HL-60/S4 (cell line): ENCODE data around the gene GTPBP4.
"Not testable (repeated sequence)": the region's sequence is repeated elsewhere in the genome, so short reads cannot be mapped to it uniquely, and the experiment has no call there.

Experiments
- in situ Hi-C: fragments of 300-500 bp; cut with MboI; formaldehyde crosslinking; loops from 2 replicates; pipeline ENCODE4 v1.14.3; 2022; ENCODE audit warnings: low sequenced_read_pairs

The GTPBP4 gene

DNA sequence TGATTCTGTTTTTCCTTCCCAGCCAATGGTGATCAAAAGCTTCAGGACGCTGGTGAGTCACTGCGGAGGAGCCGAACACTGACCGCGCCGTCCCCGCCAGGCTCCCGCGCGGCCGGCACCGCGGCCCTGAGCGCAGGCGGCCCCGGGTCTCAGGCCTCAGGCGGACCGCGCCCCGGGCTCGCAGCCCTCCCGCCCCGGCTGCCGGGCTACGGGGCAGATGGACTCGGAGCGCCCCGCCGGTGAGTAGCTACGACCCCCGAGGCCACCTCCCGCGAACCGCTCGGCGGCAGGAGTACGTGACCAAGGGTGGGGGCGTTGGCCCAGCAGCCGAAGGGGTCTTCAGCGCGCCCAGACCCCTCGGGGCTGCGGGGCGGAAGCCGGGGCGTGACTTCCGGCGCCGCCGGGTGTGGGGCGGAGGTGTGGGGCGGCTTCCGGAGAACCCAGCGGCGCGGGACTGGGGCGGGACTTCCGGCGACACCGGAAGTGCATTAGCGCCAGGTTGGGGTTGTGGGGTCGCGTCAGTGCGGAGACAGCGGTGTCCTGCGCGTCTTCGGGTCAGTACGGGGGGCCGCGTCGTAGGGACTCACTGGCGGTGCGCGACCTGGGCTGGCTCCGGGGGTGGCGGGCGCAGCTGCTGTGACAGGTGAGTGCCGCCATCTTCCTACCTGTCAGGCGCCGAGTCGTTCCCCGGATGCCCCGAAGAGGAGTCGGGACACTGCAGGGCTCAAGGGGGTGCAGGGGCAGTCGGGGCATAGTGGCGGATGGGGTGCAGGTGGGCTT is 68.3 kb downstream of the GTPBP4 start, which contains the start of gene WDR37:
WDR37 (plus strand) TSS at position 60 of the 780 bp plus-strand sequence. CDS start 15,771 bp downstream, outside the sequence.
- in situ Hi-C loops: no loop called here

DNA sequence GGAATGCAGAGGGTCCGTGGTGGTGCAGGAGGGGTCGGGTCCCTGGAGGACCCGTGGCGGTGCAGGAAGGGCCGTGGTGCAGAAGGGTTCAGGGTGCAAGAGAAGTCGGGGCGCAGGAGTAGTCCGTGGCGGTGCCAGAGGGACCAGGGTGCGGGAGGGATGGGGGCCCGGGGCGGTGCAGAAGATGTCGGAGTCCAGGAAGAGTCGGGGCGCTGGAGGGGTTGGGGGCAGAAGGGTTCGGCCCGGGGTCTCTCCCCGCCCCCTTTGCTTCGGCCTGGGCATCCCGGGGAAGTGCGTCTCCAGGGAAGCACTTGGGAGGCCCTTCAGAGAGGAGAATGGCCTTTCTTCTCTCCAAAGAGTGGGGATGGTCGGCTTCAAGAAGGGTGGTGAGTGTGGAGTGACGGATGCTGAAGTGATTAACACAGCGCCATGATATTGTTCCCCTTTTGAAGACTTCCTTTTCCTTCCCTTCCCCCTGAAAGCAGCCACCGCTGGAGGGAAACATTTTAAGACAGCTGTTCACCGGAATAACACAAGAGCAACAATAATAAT is 68.9 kb downstream of the GTPBP4 start:
- in situ Hi-C loops: no loop called here

DNA sequence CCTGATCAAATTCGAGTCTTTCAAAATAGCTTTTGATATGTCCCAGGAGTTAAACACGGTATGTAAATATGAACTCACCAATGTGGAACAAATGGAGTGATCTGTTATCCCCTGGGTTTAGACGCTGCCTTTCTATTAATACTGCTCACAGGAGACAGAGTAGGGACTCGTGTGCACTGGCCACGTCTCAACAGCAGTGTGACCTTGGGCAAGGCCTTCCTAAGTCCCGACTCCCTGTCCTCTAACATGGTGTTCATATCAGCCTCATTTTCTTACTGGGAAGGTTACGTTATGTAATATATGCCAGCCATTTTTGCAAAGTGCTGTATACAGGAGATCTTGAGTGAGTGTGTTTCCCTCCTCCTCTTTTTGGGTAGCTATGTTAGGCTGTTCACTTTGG is 69.8 kb downstream of the GTPBP4 start:
- in situ Hi-C loops: no loop called here

DNA sequence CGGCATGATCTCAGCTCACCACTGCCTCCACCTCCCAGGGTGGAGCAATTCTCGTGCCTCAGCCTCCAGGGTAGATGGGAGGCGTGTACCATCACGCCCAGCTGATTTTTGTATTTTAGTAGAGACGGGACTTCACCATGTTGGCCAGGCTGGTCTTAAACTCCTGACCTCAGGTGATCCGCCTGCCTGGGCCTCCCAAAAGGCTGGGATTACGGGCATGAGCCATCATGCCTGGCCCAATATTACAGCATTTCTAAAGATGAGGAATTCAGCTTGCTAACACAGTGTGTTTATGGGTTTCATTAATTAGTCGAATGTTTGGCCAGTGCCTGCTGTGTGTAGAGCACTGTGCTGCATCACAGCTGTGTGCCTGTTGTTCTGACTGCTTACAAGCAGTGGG is 71.7 kb downstream of the GTPBP4 start:
- in situ Hi-C loops: no loop called here

DNA sequence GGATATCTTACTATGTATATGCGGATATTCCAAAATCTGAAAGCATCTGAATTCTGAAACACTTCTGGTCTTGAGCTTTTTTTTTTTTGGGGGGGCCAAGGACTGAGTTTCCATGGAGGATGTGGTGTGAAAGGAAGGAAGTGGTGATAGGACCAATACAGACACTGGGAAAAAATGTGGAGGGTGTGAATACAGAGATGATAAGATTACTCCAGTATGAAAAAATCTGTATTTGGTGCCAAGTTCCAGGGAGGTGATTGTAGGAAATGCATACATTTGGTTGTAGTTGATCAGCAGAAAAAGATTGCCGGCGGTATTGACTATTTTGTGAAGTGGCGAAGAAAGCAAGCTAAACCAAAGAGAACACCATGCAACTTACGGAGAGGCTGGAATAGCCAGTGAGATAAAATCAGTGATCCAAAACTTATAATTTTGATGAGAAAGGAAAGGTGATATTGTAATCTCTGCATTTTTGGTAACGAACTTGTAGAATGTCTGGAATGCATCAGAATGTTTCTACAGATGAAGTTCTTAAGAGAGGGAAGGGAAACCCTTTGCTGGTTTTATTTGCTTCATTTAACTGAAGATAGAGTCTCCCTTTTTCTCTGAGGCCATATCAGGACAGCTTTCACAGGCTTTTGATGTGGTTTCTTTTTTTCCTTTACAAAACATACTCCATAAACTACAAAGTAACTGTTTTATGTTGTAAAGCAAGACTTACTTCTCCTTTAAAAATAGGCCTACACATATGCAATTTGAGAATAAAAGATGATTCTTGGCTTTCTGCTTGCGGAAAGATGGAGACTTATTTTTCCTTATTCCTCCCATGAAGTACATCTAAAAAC is 73.9 kb downstream of the GTPBP4 start:
- in situ Hi-C loops: no loop called here

DNA sequence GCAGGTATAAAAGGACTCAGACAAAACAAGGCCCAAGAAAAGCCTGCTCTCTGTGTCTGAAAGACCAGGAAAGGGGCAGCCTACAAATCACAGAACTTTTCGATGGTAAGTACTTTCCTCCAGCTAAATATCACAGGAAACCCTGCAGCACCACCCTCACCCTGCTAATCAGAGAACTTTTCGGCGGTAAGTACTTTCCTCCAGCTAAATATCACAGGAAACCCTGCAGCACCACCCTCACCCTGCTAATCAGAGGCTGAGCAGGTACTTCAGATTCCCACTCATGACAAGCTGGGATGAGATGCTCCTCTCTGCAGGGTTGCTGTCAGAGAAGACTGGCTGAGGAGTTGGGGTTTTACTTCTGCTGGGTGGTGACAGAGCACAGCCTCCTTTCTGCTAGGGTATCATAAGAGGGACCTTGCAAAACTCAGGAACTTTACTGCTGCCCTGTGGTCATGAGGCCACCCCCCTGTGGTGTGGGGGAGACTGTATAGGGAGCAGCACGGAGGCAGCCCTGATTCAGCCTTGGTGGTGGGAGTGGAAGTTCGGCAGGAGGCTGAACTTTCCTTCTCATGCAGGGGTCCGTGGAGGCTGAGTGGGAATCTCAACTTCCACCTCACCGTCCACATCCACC is 75.1 kb downstream of the GTPBP4 start:
- in situ Hi-C loops: no loop called here

DNA sequence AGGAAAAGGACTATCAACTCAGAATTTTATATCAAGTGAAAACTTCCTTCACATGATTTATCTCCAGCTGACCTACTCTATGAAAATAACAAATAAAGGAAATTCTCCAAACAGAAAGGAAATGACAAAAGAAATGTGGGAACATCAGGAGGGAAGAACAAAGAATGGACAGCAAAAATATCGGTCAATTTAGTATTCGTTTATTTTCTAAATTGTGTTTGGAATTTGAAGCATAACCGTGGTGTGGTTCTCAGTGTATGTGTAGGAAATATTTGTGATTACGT is 76.7 kb downstream of the GTPBP4 start:
- in situ Hi-C loops: no loop called here

DNA sequence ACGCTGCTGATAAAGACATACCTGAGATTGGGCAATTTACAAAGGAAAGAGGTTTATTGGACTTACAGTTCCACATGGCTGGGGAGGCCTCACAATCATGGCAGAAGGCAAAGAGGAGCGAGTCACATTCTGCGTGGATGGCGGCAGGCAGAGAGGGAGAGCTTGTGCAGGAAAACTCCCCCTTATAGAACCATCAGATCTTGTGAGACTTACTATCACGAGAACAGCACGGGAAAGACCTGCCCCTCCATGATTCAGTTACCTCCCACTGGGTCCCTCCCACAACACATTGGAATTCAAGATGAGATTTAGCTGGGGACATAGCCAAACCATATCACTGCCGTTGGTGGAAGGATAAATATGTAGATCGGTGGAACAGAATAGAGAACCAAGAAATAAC is 78.5 kb downstream of the GTPBP4 start:
- in situ Hi-C loops: not testable (repeated sequence)

DNA sequence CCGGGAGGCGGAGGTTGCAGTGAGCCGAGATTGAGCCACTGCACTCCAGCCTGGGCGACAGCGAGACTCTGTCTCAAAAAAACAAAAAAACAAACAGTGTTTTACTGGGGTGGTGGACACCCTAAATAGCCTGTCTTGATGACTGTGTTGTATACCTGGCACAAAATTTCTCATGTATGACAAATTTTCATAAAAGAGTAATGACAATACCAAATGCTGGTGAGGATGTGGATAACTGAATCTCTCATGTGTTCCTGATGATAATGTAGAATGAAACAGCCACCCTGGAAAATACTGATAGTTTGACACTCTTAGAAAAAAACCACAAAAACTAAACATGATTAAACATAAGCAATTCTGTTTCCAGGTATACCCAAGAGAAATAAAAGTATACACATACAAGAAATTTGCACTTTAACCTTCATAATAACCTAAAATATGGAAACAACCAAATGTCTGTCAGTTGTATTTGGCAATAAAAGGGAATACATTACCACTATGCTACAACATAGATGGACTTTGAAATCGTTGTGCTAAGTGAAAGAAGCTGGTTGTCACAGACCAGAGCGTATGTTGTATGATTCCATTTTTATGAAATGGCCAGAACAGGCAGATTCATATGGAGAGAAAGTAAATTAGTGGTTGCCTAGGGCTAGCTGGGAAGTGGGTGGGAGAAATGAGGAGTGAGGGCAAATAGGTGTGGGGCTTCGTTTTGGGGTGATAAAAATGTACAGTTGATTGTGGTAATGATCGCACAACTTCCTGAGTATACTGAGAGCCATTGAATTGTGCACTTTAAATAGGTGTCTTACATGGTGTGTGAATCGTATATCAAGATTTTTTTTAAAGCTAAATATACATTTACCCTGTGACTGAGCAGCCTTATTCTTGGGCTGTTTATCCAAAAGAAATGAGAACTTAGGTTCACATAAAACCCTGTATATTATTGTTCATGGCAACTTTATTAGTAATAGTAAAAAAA is 80.4 kb downstream of the GTPBP4 start:
- in situ Hi-C loops: no loop called here
